Fibroblast of upper back skin (primary cell): Measurements from ENCODE around the gene DUT.

Experiments
- DNase-seq: peaks from one replicate; pipeline ENCODE4 v3.0.0-alpha.2; 2013

The DUT gene

DNA sequence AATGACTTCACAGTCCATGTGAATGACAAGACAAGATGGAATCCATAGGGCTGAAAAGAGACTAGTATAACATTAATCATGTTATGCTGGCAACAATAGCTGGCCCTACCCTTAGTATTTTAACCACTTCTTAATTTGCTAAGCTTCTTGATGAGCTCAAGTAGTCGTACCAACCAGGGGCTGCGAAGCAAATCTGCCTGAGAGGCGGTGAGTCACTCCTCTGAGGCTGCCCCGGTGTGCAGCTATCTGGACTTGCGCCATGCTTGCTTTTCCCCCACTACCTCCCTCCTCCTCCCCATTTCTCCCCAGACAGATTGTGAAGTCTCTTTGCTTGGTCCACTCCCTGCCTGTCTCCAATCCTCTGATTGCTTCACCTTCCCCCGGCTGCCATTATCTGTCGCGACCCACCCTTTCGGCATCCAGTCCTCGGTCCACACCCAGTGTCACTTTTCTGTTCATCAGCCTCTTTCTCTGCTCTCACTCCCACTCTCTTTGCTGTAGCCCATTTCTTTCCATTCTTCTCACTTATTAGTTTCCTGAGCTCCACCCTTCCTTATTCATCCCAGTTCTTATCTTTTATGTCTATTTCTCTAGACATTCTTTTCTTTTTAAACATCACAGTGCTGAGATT is 42.7 kb downstream of the DUT start:
- peak; percentile 95 for DNase-seq

DNA sequence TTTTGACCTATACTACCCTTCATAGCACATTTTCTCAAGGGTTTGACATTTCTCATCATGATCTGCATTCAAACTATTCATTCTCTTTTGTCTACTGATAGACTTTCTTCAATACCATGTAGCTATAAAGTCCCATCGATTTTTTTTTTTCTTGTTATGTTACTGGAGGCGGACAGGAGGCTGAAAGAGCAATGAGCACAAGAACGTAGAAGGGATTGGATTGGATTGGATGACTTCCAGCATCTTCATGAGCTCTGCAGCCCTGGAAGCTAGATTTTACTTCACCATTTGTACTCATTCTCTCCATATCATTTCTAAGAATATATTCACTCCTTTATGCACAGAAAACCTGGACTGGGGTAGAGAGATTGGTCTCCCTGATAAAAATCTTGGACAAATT is 43.2 kb downstream of the DUT start:
- no peak for DNase-seq

DNA sequence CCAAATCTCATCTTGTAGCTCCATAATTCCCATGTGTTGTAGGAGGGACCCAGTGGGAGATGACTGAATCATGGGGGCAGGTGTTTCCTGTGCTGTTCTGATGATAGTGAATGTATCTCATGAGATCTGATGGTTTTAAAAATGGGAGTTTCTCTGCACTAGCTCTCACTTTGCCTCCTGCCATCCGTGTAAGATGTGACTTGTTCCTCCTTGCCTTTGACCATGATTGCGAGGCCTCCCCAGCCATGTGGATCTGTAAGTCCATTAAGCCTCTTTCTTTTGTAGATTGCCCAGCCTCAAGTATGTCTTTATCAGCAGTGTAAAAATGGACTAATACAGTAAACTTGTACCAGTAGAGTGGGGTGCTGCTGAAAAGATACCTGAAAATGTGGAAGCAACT is 44.5 kb downstream of the DUT start:
- no peak for DNase-seq

DNA sequence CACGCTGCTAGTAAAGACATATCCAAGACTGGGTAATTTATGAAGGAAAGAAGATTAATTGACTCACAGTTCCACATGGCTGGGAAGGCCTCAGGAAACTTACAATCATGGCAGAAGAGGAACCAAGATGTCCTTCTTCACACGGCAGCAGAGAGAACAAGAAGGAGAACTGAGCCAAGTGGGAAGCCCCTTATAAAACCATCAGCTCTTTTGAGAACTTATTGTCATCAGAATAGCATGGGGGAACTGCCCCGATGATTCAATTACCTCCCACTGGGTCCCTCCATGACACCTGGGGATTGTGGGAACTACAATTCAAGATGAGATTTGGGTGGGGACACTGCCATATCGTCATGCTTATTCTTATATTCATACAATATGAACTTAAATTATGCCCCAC is 49.0 kb downstream of the DUT start:
- DNase-seq: no peak

DNA sequence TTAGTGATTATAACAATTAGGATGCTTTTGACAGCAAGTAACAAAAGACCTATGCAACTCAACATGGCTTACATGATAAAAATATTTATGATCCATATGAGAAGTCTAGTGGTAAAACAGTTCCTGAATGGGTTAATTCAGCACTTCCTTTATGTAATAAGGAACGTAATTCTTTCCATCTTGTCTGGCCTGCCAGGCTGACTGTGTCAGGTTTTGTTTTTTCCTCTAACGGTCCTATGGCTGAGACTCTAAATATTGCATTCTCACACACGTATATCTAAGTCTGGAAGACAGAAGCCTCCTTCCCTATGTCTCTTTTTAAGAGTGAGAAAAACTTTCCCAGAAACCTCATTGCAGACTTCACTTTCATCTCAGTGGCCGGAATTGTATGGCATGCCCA is 50.6 kb downstream of the DUT start:
- no peak for DNase-seq

DNA sequence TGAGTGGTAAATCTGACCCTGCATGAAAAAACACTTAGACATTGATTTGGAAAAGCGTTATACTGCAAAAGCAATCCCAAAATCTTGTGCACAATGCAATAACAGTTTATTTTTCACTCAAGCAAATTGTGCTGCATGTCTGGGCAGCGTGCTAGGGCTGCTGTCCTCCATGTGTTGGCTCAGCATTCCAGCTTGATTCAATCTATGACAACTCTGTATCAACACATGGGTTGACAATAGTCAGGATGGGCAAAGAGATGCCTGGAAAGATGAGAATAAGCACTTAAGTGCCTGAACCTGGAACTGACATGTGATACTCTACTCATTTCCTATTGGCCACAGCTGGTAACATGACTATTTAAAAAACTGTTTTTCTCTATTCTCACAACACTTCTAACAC is 51.8 kb downstream of the DUT start:
- DNase-seq: no peak

DNA sequence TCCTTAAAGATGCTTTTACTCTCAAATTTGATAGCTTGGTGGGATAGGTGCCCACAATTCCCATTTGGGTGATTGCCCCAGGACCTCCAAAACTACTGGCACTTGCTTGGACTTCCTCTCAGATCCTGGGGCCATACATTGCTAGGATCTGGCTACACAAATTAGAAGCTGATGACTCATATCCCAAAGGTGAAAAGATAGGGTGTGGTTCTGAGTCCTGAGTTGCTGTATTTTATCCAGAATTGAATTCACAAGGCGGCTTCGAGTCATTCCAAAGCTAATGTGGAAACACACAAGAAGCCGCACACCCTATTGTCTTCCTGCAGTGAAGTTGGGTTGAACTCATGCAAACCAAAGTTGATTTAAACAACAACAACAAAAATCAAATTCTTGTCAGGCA is 53.4 kb downstream of the DUT start:
- DNase-seq: peak; percentile 34

DNA sequence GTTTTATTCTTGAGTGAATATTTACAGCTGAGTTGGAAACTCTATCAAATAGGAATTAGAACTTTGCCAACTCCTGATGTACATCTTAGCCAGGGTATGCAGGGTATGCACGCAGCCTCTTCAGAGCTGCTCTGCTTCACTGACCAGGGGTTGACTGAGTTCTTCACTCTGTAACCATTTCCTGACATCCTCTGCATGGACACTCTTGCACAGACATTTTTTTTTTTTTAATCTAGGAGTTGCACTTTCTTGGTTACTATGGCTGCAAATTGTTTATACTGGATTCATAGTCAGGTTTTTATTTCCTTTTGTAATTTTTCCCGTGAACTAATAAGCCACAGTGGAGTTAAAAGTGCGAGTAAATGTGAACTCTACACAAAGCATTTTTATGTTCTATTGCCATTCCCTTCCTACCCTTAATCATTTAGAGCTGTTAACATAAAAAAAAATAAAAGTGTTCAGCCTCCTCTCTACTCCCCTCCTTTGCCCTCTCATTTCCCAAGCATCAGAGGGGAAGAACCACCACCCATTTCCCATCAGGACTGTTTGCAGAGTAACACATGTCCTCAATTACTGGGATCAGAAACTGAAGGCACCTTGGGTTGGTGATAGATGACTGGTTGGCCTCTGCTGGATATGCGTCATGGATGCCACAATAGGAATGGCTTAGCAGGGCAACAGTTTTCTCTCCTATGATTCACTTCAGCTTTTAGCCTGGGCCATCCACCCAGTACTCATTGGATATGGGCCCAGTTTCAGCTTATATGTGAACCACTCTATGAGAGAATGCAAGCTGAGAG is 54.0 kb downstream of the DUT start:
- peak; percentile 99 for DNase-seq

DNA sequence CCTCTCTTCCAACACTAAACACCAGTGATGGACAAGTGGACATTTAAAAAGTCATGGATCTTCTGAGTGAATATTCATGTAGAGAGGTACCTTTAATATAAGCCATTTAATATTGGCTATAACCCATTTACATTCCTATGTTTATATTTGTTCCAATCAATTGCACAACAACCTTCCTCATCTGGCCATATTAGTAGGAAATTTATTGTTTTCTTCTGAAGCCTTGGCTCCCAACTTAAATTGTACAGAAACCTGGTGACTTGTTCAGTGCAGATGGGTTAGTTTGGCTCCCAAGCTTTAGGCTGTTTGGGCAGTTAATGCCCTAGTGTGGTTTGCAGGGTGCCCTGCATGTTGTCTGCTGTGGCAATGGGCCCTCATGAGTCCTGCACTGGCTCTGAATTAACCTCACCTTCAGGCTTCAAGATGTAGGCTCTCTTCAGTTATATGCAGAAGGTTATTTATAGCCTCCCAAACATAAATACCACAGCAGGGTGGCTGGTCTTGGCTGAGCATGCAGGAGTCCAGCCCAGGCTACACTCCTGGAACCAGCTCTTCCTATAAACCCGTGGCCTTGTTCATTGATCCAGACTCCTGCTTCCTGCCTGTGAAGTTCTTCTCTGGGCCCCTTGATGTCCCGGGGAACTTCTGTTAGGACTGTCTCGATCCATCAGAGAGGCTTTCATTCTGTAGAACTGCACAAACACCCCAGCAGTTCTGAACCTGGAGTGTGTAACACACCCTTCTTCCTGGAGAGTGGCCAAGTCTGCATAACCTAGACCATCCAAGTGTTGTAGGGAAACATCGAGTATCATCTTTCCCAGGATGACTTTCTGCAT is 57.0 kb downstream of the DUT start:
- DNase-seq: peak; percentile 68

DNA sequence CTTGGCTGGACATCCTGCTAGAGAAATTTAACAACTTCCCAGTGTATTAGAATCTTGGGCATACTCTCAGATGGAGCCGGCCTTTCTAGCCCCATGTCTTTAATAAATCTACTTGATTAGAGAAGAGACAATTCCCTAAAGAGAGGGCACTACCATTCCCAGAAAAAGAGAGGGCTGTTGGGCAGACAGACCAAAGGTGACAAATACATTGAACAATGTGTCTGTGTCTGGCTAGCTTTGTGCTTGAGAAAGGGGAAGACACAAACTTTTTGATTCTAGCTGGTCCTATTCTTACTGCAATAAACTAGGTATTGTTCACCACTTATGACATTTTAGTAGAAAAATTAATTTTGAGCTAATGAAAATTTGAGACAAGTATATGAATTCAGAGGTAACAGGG is 57.7 kb downstream of the DUT start:
- DNase-seq: no peak

DNA sequence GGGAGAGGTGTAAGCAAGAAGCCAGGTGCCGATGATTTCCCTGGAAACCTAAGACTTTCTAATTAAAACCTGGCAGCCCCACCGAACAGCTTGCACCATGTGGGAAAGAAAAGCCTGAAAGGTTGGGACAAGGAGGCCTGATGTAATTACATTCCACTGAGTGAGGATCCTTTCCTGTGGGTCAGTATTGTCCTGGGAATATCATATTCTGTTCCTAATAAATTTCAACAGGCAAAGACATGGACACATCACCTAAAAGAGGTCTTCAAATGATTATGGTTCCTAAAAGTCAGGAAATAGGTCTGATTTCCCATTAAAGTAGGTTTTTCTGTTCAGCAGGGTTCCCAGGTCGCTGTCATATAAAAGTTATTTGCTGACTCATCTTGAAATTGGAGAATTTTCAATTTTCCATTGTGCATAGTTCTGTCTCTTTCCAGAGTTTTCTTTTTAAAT is 58.5 kb downstream of the DUT start:
- peak; percentile 84 for DNase-seq

DNA sequence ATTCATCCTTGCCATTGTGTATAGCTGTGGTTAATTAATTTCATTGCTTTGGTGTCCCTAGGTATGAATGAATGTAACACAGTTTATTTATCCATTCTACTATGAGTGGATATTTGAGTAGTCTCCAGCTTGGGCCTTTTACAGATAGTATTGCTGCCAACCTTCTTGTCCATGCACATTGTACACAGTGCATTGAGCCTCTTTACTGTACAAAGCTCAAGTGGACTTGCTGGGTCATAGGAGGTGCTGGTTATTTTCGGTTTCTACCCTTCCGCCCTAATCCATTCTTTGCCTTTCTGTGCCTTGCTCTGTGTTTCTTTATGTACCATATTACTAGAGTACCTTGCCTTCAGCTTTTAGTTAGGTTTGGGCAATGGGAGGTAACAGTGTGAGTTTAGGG is 60.7 kb downstream of the DUT start:
- DNase-seq: no peak

DNA sequence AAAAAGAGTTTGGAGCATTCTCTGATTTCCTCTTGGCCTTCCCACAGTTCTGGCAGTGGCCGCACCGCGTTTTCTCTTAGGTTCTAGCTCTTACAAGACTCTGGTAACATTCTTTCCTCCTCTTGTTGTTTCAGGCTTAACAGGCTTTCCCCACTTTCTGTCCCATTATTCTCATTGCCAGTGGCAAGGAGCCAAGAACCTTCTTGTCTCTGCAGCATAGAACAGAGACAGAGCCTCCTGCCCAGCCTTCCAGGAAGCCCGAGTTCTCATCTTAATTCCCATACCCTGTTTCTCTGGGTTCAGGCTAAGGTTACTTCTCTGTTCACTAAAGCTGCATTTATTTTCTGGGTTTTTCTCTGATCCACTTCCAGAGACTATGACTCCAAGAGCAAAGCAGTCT is 61.1 kb downstream of the DUT start:
- peak; percentile 74 for DNase-seq
